Measurements from ENCODE around the gene EPB41L2. TPM values are rescaled to one million over a fixed set of nuclear protein-coding genes. Genes with fewer than 3 reads are reported as not detected.

The EPB41L2 gene
- total RNA-seq, 1 donor from 2014 or later = 314 TPM

DNA sequence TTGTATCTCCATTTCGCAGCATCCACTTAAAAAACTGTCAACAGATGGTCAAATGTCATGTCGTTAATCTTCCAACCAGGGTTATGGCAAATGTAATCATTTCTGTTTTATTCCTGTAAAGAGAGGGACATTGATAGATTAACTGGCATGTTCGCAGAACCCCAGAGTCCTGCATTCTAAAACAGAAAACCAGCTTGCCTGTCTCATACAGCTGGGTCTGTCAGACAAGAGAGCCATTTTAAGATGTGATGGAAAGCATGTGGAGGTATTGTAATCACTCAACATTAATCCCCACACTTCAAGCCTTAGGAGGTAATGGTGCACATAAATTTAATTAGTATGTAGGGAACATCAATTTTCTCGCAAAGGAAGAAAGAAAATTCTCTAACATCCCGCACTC is 231.4 kb downstream of the EPB41L2 start:
- DNase-seq (ENCODE audit: low spot score) = no peak
- Mint-ChIP-seq H3K27ac (ENCODE audit: unreplicated experiment) (no peak overlapping the region), H3K27me3 (ENCODE audit: unreplicated experiment) (no peaks in the 10 kb centered on the region), H3K4me1 (ENCODE audit: unreplicated experiment) (no peaks in the 10 kb centered on the region), H3K9me3 (ENCODE audit: unreplicated experiment) (no peaks in the 10 kb centered on the region), H3K4me3 (ENCODE audit: unreplicated experiment) (no peak overlapping the region), H3K36me3 (ENCODE audit: low read depth, unreplicated experiment) (peaks cover 5% of the 10 kb centered on the region)
- TF ChIP-seq, protein P1, sequence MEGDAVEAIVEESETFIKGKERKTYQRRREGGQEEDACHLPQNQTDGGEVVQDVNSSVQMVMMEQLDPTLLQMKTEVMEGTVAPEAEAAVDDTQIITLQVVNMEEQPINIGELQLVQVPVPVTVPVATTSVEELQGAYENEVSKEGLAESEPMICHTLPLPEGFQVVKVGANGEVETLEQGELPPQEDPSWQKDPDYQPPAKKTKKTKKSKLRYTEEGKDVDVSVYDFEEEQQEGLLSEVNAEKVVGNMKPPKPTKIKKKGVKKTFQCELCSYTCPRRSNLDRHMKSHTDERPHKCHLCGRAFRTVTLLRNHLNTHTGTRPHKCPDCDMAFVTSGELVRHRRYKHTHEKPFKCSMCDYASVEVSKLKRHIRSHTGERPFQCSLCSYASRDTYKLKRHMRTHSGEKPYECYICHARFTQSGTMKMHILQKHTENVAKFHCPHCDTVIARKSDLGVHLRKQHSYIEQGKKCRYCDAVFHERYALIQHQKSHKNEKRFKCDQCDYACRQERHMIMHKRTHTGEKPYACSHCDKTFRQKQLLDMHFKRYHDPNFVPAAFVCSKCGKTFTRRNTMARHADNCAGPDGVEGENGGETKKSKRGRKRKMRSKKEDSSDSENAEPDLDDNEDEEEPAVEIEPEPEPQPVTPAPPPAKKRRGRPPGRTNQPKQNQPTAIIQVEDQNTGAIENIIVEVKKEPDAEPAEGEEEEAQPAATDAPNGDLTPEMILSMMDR (IDR thresholded peaks at IDR 0.05; ENCODE audit: unreplicated experiment) = no peak

DNA sequence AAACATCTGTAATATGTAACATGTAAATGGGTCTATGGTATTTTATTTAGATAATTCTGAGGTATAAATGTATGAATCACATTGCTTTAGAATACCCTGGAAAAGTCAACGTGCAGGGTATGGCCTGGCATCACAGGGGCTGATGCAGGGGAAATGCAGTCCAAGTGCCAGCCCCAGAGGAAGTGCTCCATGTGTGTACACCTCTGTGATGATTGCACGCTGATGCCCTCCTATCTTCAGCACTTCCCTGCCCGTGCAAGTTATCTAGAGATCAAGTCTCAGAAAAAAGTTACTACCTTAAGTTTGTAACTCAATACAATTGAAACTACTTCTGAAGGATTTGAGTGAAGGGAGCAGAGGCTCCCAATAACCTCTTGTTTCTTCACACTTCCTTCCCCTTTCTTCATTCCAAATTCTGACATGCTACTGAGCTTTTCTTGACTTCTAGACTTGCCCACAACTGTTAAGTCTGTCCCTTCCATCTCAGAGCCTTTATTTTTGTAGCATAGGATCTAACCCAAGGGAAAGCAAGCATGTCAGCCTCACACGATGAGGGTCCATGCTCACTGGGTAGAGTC is 233.6 kb downstream of the EPB41L2 start:
- Mint-ChIP-seq H3K27me3 (ENCODE audit: unreplicated experiment) (peaks cover 5% of the 10 kb centered on the region), H3K4me1 (ENCODE audit: unreplicated experiment) (no peaks in the 10 kb centered on the region), H3K9me3 (ENCODE audit: unreplicated experiment) (no peaks in the 10 kb centered on the region), H3K27ac (ENCODE audit: unreplicated experiment) (no peak overlapping the region), H3K36me3 (ENCODE audit: low read depth, unreplicated experiment) (peaks cover 5% of the 10 kb centered on the region), H3K4me3 (ENCODE audit: unreplicated experiment) (no peak overlapping the region)
- TF ChIP-seq, protein P1 (IDR thresholded peaks at IDR 0.05; ENCODE audit: unreplicated experiment) = no peak
- DNase-seq (ENCODE audit: low spot score) = no peak

DNA sequence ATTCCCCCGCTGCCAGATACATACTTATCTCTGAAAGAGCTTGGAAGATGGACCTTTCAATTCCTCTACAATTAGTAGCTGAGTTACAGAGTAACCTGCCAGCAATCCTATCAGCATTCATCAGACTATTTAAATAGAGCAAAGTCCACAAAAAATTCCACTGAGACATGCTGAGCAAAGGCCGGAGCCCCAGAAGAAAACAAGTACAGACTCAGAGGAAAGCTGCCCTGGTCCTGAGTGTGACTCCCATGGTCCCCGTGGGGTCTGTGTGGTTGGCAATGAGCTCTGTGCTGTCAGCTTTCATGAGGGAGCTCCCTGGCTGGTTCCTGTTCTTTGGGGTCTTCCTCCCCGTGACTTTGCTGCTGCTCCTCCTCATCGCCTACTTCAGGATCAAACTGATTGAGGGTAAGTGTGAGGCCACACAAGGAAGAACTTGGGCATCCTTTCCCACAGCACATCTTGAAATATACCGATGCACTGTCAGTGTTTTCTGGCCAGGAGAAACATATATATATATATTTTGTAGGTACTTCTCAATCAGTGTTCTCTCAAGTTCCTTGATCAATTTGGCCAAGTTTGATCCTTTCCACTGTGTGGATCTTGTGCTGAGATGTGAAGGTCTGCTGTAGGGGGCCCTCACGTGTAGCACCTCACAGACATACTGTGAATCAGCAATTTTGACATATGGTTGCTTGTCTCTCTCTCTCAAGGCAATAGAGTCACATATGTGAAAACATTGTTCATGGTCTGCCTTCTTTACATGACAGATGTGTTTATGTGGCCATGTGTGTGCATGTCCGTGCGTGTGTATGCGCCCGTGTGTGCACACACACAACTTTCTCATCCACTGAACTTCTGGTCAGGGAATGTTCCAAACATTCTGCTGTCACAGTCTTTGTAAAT is 235.5 kb downstream of the EPB41L2 start, which contains the start of gene SMLR1:
Gene SMLR1, plus strand, starts transcription at position 160 of the 903 bp plus-strand sequence. Its CDS starts 8 bp downstream, at position 168.
- Mint-ChIP-seq H3K36me3 (ENCODE audit: low read depth, unreplicated experiment) (no peaks in the 10 kb centered on the region), H3K27me3 (ENCODE audit: unreplicated experiment) (peaks cover 5% of the 10 kb centered on the region), H3K4me1 (ENCODE audit: unreplicated experiment) (no peaks in the 10 kb centered on the region), H3K27ac (ENCODE audit: unreplicated experiment) (no peak within 1 kb of the TSS), H3K4me3 (ENCODE audit: unreplicated experiment) (no peak within 1 kb of the TSS), H3K9me3 (ENCODE audit: unreplicated experiment) (no peaks in the 10 kb centered on the region)
- DNase-seq (ENCODE audit: low spot score) = no peak
- TF ChIP-seq, protein P1 (IDR thresholded peaks at IDR 0.05; ENCODE audit: unreplicated experiment) = no peak

DNA sequence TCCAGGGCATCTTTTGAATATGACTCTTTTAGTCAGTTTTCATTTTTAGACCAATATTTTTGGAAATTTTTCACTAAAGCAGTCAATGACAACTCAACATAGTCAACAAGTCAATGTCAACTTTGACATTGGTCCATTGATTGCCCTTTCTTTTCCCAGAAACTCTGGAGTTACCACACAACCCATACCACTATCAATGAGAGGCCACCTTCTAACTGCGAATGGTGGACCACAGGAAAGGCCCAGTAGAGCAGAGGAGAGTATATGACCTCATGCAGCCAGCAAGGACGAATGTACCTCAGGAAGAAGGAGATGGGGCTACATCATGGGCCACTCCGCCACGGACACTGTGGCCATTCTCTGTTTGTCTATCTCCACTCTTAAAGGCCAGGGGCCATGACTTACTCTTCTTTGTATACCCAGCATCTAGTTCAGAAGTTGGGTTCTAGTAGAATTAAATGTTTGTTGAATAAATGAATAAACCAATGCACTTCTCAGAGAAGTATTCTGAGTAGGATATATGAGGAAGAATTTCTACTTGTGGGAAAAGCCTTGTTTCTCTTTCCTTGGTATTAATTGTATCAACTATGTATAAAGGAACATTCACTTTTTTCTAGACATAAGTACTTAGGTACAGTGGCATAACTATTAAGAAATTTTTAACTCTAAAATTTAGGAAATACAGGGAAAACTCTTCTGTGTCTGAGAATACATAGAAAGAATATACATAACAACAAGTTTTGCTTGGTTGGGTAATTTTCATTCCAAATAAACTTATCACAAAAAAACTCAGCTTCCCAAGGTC is 236.4 kb downstream of the EPB41L2 start:
- H3K9me3 Mint-ChIP-seq (ENCODE audit: unreplicated experiment) = no peaks in the 10 kb centered on the region
- peaks cover 5% of the 10 kb centered on the region for H3K27me3 Mint-ChIP-seq (ENCODE audit: unreplicated experiment)

More for the DNA sequence above, 236.4 kb downstream of the EPB41L2 start:
- no peaks in the 10 kb centered on the region for H3K4me1 Mint-ChIP-seq (ENCODE audit: unreplicated experiment)
- DNase-seq (ENCODE audit: low spot score) = no peak
- no peak overlapping the region for H3K27ac Mint-ChIP-seq (ENCODE audit: unreplicated experiment)
- H3K36me3 Mint-ChIP-seq (ENCODE audit: low read depth, unreplicated experiment) = no peaks in the 10 kb centered on the region
- TF ChIP-seq, protein P1 (IDR thresholded peaks at IDR 0.05; ENCODE audit: unreplicated experiment) = no peak
- no peak overlapping the region for H3K4me3 Mint-ChIP-seq (ENCODE audit: unreplicated experiment)

All from endothelial cell (in vitro differentiated cells).